Activated T-cell treated with anti-CD3 and anti-CD28 coated beads for 48 hours (primary cell): ENCODE data around the gene PLXNA3.
A peak's percentile ranks its signal among the peaks of the same experiment; 100 is the strongest.

ENCODE experiments used
- DNase-seq: peaks from one replicate; pipeline ENCODE4 v3.0.0-alpha.2; 2020; ENCODE audit warnings: low read depth

PLXNA3 gene

GRCh38 chrX:154502098-154502497, 44.0 kb downstream of the PLXNA3 start:
- DNase-seq, result no peak

GRCh38 chrX:154502989-154503388, 44.9 kb downstream of the PLXNA3 start:
- no peak for DNase-seq

DNA sequence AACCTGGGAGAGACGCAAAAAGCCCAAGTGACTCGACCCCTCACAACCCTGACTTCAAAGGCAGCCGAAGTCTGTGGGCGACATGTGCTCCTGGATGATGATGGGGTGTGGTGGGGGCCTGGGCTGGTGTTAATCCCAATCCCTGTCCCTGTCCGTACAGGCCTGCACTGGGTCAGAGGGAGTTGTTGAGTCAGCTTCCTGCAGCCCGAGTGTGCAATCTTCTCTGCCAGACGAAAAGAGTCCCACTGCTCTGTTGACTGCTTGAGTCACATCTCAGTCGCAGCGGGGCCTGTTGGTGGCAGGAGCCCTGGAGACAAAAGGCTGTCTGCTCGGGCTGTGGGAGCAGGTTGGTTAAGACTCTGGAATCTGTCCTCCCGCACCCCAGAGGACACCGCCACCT, 47.7 kb downstream of the PLXNA3 start:
- no peak for DNase-seq

DNA sequence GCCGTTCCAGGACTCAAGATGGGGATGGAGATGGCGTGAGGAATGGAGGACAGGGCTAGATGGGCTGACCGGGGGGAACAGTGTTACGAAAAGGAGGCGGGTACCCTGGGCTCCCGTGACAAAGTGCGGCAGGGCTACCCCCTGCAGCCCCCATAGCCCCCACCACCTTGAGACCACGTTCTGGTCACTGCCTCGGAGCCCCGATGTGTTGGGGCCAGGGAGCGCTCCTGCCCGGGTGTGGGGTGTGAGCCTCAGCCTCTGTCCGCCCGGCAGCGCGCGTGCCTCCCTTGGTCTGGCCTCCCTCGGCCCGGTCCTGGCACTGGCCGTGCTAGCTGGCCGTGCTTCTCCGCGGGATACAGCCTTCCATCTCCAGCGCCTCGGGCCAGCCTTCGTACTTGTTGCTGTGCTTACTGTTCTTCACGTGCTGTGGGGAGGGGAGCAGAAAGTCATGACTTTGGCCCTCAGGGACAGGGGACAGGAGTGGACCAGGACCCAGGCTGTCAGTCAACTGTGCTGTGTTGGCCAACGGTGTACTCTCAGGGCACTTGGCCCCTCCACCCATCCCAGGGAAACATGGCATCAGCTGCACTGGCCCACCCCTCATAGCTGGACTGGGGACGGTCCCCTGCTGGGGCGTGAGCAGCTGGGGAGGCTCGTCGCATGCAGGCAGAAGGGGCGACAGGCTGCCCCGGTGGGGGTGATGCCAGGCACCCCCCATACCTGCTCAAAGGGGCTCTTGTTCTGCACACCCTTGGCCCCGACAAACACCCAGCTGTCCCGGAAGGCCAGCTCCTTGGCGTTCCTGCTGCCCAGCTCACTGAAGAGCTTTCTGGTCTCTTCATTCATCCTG, 48.6 kb downstream of the PLXNA3 start:
- no peak for DNase-seq

DNA sequence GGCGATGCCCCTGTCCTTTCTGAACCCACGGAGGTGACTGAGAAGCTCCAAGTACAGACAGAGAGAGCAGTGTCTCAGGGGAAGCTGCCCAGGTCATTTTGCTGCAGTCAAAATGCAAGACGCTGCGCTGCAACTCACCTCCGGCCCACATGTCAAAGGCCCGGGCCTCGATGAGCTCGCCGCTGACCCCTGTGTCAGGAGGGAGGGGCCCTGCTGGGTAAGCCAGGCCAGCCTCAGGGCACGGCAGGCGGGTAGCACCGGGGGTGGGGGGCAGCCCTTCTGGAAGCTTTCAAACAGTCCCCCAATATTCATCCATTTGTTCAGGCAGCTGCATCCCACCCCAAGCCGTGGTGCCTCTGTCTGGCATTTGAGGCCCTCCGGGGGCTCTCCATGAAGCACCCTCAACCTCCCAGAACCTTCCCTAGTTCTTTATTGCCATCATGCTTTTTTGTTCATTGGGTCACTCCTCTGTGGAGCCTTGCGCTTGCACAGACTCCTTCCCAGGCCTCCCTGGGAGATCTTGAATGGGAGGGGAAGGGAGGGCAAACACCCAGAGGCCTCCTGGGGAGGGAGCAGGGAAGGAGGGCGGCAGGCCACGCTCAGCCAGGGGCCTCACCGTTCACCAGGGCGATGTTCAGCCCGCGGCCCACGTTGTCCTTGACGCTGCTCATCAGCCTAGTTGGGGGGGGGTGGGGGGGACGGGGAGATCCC, 49.7 kb downstream of the PLXNA3 start:
- DNase-seq, result no peak

DNA sequence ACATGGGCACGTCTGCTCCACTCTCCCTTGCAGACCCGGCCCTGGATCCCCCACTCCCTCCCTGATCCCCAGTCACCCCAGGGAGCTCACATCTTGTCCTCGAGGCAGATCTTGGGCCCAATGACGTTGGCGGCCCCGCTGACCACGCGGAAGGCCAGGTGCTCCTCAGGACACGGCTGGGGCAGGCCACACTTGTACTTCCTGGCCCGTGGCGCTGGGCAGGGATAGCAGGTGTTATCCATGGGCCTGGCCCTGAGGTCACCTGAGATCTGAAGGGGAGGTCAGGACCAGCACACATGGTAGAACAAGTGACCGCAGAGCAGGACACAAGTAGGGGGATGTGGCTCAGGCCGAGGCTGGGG, 50.3 kb downstream of the PLXNA3 start:
- no peak for DNase-seq

DNA sequence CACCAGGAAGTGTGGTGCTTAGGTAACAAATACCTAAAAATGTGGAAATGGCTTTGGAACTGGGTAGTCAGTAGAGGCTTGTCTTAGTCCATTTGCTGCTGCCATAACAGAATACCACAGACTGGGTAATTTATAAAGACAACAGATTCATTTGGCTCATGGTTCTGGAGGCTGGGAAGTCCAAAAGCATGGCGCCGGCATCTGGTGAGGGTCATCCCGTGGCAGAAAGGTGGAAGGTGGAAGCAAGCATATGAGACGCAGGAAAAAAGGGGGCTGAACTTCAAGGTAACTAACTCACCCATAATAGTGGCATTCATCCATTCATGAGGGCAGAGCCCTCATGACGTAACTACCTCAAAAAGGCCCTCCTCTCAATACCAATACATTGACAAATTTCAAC, 51.4 kb downstream of the PLXNA3 start:
- no peak for DNase-seq

GRCh38 chrX:154511761-154512160, 53.7 kb downstream of the PLXNA3 start:
- no peak for DNase-seq

- DNase-seq, result no peak
Observed at GRCh38 chrX:154512879-154513553, 54.9 kb downstream of the PLXNA3 start.

DNA sequence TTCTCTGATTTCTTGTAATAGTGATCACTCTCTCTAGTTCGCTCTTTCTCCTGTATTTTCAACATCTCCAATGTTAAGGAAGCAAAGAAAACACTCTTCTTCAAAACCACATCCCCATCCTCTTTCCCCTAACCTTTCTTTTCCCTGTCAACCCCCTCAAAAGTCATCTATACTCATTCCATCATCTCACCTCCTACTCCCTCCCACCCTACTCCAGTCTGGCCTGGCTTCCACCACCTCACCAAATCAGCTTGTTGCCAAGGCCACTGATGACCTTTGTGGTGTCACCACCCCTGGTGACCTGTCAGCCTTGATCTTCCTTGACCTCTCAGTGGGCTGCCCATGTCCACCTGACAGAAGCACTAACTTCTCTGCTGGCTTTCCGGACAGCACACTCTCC, 55.6 kb downstream of the PLXNA3 start:
- no peak for DNase-seq

DNA sequence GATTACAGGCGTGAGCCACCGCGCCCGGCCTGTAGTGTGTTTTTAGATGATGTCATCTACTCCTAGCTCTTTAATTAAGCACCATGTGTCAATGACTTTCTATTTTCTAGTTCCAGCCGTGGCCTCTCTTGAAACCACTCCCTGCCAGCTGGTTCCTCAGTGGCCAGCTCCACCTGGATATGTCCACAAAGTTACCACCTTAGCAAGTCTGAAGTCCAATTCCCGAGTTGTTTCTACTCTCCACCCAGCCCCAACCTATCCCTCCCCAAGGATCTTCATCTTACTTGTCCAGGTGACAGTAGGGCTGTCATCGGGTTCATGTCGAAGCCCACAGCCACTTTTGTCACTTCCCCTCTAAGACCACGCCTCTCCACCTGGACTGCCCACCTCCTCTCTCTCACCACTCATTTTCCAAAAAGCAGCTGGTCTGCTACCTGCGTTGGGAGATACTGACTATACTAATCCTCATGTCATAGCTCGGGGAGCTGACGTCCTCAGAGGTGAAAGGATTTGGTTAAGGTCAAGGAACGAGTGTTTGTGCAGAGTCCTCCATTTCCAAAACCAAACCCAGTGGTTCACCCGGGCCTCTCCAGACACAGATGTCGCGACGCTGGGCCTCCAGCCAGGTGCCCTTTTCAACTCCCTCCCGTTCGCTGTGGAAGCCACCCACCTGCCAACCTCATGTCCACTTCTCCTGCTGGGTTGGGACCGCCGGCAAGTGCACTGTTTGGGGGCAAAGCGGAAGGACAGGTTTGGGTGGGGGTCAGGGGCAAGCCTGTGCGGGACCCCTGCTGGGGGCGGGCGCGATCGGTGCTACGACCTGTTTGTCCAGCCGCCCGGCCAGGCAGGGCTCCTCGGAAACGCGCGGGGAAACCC, 57.2 kb downstream of the PLXNA3 start:
- DNase-seq, result no peak

DNA sequence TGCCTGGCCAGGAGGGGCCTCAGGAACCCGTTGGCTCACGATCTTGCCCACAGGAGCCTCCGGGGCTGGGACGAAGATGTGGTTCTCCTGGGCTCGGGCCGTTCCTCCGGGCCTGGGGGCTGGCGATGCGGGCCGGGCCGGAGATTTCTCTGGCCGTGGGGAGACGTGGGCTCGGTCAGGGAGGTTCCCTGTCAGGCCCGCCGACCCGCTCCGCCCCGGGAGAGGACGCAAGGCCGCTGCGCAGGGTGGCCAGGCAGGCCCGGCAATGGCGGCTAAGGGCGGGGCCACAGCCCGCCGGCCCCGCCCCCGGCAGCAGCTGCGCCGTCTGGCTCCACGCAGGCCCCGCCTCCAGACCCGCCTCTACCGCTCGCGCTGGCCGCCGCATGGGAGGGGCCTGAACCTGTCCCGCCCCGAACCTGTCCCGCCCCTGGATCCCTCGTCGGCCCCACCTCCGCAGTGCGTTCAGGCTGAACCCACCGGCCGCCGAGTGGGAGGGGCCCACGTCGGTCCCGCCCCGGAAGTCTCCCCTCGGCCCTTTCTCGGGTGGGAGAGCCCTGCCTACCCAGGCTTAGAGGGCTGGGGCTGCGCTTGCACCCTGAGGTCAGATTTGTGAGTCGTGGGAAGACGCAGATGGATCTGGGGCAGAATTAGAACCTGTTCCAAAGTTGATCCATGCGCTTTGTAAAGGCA, 58.0 kb downstream of the PLXNA3 start, which contains the start of gene FAM3A:
FAM3A (minus strand) TSS at position 267 of the 690 bp plus-strand sequence. CDS start 460 bp downstream, outside the sequence.
- peak; percentile 94 for DNase-seq

DNA sequence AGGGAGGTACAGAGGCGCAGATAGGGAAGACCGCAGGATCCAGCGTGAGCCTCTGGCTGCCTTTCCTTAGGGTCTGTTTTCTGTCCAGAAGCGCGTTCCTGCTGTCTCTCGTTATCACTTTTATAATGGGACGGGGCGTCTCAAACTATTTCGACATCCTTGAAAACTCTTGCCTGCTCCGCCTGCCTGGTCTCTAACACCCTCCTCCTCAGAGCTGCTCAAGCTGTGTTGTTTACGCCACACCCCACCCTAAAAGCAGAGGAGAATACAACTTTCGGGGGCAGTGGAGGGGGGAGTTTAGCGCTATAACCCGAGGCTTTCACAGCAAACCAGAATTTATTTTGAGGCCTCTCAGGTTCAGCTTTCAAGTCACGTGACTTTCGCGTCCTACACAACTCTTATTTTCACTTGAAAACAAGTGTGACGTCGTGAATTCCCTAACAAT, 58.6 kb downstream of the PLXNA3 start:
- no peak for DNase-seq

- no peak for DNase-seq
Observed at GRCh38 chrX:154517101-154517781, 59.2 kb downstream of the PLXNA3 start.

DNA sequence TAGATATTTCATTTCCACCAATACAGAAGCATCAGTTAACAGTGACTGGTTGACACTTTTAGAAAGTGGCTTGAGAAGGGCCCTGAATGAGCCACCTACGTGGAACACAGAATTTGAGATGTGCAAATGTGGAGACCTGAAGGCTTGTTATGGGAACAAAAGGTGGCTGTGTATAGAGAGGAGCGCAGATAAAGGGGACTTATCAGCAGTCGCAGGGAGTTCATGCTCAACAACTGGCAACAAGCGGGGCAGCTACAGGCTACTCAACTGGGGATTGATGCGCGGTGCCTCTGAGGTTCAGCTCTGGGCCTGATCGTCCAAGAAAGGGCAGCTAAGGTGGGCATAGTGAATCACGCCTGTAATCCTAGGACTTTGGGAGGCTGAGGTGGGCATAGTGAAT, 61.3 kb downstream of the PLXNA3 start:
- DNase-seq, result no peak

GRCh38 chrX:154525606-154526490, 67.8 kb downstream of the PLXNA3 start:
- no peak for DNase-seq

DNA sequence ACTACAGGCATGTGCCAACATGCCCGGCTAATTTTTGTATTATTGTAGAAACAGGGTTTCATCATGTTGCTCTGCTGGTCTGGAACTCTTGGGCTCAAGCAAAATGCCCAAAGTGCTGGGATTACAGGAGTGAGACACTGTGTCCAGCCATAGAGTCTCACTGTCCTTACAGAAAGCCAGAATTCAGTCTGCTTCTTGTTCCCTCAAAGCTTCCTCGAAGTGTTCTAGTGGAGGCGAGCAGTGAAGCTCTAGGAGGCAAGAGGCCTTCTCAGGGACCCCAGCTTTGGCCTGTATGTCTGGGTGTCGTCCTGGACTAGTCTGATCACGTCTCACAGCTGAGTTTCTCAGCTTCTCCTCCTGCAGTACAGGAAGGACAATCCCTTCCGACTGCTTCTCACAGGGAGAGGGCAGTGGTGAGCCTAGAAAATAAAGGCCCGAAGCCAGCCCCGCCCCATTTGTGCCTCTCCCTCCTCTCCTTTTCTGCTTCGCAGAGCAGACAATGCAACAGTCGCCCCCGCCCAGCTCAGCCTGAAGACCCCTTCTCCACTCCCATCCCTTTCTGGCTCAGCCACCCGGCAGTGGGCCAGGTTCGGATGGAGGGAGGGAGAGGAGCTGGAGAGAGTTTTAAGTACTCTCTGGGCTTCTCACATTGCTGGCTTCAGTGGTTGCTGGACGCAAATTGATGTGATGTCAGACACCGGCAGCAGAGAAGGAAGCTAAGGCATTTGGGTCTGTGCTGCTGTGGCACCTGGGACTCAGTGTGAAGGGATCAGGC, 69.0 kb downstream of the PLXNA3 start:
- DNase-seq, result peak; percentile 47
